ENCODE measurements around the gene MRLN. TPM values are rescaled to one million over a fixed set of nuclear protein-coding genes. Genes with fewer than 3 reads are reported as not detected.

The MRLN gene
- total and polyA plus RNA-seq, 10 of the 15 experiments (the other 5 are each of a cell fraction or from before 2014, with no cell fraction given), result 0.19 TPM; not detected in 9

- Histone ChIP-seq H4K20me1 (ENCODE audit: control insufficient read depth, insufficient read depth) (no peaks in the 10 kb centered on the region), H3K27ac (ENCODE audit: control insufficient read depth, insufficient read depth) (no peak overlapping the region), H3K27me3 (replicated peaks in 1 of 2; ENCODE audit: control insufficient read depth in 2 of 2, insufficient read depth in 2 of 2, low read length in 1 of 2) (no peaks in the 10 kb centered on the region), H3K79me2 (ENCODE audit: control insufficient read depth, insufficient read depth, low read length) (no peaks in the 10 kb centered on the region), H3K9ac (ENCODE audit: control insufficient read depth, insufficient read depth, low read length) (no peak overlapping the region), H2AFZ (ENCODE audit: control insufficient read depth, low read depth, low read length) (no peak overlapping the region), H3K4me1 (ENCODE audit: control insufficient read depth, insufficient read depth, low read length) (no peaks in the 10 kb centered on the region), H3K9me3 (replicated peaks; ENCODE audit: control insufficient read depth, insufficient read depth, low read length) (no peaks in the 10 kb centered on the region), H3K4me2 (ENCODE audit: control insufficient read depth, insufficient read depth) (no peak overlapping the region), H3K36me3 (ENCODE audit: control insufficient read depth in 2 of 2, insufficient read depth in 2 of 2, low read length in 1 of 2) (peaks cover 9 to 19% of the 10 kb centered on the region in 2 experiments; a peak in 3 of 4 replicates), H3K4me3 (no peak overlapping the region)
- WGBS (ENCODE audit: insufficient coverage, insufficient replicate concordance, low lambda C conversion rate, missing lambda C conversion rate), result 44% methylated on average over 1 of the region's 1 CpG
- POLR2A ChIA-PET, result interaction anchor here (0.5 kb wide), 1 partner anchor 59 kb away, joined by 3 read pairs; no protein-coding TSS in a partner anchor
- no peak for ATAC-seq
- no TSS peak for BruUV-seq (replicated peaks)
- no peak for TF ChIP-seq CREB1 (IDR thresholded peaks at IDR 0.05; ENCODE audit: low read depth)
- TF ChIP-seq, protein P1, sequence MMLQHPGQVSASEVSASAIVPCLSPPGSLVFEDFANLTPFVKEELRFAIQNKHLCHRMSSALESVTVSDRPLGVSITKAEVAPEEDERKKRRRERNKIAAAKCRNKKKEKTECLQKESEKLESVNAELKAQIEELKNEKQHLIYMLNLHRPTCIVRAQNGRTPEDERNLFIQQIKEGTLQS (IDR thresholded peaks at IDR 0.05; ENCODE audit: borderline replicate concordance, extremely low read depth, low read depth, low read length), result no peak
- no peak for TF ChIP-seq BMI1 (IDR thresholded peaks at IDR 0.05; ENCODE audit: borderline replicate concordance)
- no peak for TF ChIP-seq HCFC1 (IDR thresholded peaks at IDR 0.05; ENCODE audit: low read length)
- no peak for TF ChIP-seq YY1 (IDR thresholded peaks at IDR 0.05; ENCODE audit: low read depth, low read length)
- no peak for TF ChIP-seq CREM (IDR thresholded peaks at IDR 0.05; ENCODE audit: low read depth)
- TF ChIP-seq ZNF24 (IDR thresholded peaks at IDR 0.05), result no peak
- no peak for TF ChIP-seq KDM1A (IDR thresholded peaks at IDR 0.05; ENCODE audit: borderline replicate concordance)
- in situ Hi-C loops (cut with MboI), result no loop called here
- DNase-seq (ENCODE audit: low read depth, low spot score), result no peak
- FAIRE-seq, result peak; percentile 31
- intact Hi-C loops (cut with micrococcal nuclease; ENCODE audit: unreplicated experiment), result no loop called here
- SMC1A ChIA-PET (ENCODE audit: uncharacterized antibody, unreplicated experiment), result interaction anchor here (0.6 kb wide), 1 partner anchor 9 kb away, joined by 3 read pairs; no protein-coding TSS in a partner anchor
- CTCF ChIA-PET, result interaction anchor here (1.4 to 2.2 kb wide), 5 partner anchors 9 to 107 kb away, joined by 3 to 9 read pairs (median 5); partner anchors contain the start of gene CCDC6
- RAD21 ChIA-PET (ENCODE audit: unreplicated experiment), result interaction anchor here (1.1 kb wide), 1 partner anchor 67 kb away, joined by 3 read pairs; no protein-coding TSS in a partner anchor
Observed at GRCh38 chr10:59799421-59799820, 46.2 kb upstream of the MRLN start.

Data from GM12878 (cell line).